GM19240 (cell line): Measurements from ENCODE around the gene CEP128.

ENCODE experiments used
- DNase-seq: peaks from one replicate; pipeline ENCODE4 v3.0.0; 2011; ENCODE audit warnings: low spot score; ENCODE audit not compliant: insufficient read length

The CEP128 gene

DNA sequence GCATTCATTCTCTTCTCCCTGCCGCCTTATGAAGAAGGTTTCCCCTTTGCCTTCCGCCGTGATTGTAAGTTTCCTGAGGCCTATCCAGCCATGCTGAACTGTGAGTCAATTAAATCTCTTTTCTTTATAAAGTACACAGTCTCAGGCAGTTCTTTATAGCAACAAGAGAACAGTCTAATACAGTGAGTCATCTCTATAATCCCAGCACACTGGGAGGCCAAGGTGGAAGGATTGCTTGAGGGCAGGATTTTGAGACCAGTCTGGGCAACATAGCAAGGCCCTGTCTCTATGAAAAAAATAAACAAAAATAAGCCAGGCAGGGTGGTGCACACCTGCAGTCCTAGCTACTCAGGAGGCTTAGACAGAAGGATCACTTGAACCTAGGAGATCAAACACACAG is 259.9 kb downstream of the CEP128 start:
- DNase-seq = no peak

DNA sequence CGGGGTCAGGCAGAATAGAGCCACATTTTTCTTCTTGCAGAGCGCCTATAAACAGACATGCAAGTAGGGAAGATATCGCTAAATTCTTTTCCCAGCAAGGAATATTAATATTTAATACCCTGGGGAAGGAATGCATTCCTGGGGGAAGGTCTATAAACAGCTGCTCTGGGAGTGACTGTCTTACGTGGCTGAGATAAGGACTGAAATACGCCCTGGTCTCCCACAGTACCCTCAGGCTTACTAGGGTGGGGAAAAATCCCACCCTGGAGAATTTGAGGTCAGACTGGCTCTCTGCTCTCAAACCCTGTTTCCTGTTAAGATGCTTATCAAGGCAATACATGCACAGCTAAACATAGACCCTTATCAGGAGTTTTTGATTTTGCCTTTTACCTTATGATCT is 262.3 kb downstream of the CEP128 start:
- no peak for DNase-seq

DNA sequence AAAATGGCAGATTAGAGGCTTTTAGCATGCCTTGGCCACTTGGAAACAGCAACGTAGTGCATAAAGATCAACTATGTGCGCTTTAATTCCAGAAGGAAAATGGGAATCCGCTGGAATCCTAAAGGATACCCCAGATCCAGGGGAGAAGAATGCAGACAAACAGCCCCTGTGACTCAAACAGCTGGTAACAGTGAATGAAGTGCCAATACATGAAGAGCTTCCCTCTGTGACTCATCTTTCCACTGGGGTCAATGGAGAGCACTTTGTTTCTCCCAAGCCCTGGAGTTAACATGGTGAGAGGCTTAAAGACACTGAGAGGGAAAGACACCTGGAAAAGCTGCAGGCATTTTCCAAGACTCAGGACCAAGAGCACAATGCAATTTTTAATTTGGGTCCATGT is 263.1 kb downstream of the CEP128 start:
- no peak for DNase-seq

DNA sequence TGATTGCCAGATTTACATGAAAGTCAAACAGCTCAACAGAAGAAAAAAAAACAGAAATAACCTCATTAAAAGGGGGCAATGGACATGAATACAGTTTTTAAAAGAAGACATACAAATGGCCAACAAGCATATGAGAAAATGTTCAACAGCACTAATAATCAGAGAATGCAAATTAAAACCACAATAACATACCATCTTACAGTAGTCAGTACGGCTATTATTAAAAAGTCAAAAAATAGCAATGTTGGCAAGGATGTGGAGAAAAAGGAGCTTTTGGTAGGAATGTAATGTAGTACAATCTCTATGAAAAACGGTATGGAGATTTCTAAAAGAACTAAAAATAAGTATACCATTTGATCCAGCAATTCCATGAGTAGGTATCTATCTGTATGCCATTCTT is 272.1 kb downstream of the CEP128 start:
- DNase-seq = no peak

DNA sequence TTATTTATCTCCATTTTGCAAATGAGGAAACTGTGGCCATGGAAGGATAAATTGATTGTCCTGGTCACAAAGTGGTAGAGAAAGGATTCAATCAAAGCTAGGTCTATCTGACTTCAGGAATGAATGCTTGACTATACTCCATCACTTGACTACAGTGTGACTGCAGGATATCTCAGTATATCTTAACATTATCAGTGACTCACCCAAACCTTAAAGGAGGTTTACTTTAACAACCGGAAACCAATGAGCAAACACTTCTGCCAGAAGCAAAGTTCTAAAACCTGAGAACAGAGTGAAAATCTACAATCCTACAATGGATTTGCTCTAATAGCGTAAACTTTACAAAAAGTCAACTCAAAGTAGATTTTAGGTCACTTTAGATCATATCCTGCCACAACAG is 277.0 kb downstream of the CEP128 start:
- DNase-seq = no peak

DNA sequence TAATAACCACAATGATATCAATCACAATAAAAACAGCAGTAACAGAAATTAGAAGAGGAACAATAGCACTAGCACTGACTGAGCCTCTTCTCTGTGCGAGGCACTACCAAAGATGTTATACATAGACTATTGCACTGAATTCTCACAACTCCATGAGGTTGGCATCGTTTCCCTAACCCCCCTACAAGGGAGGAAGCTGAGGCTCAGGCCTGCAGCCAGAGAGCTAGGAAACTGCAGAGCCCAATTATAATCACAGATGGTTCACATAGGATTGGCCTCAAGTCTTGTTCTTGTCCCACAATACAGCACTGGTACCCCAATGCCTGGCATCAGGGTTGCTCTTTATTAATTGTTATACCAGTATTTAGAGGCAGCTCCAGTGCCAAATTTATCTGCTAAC is 278.0 kb downstream of the CEP128 start:
- no peak for DNase-seq

DNA sequence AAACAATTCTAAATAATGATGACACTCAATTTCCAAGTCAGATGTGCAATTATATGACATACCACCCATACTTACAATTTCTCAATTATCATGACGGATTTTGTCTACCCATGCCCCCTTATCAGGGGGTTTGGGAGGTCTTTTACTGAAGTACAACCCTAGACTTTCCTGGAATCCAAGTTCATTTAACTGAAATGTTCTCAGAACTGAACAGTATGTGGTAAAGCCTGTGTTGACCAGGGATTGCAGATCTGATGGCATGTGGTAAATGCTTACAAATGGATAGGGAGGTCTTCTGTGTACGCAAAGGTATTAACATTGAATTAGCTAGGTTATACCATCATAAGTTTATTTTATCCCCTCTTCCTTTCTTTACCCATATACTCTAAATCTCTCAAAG is 281.8 kb downstream of the CEP128 start:
- DNase-seq = no peak

DNA sequence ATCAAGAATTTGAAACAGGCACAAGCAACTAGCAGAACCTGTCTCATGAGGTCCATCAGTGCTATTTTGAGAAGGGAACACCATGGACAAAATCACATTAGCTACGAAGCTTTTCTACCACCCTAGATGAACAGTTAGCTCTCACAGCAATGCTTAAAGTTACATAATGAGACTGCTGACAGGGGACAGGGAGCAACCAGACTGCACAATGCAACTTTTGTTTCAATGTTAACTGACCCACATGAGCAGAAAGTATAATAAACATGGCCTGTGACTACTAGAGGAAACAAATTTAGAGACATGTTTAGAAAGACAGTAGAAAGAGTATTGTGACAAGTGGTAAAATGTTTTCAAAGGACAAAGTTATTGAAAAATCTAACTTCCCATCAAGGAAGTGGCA is 282.8 kb downstream of the CEP128 start:
- no peak for DNase-seq

DNA sequence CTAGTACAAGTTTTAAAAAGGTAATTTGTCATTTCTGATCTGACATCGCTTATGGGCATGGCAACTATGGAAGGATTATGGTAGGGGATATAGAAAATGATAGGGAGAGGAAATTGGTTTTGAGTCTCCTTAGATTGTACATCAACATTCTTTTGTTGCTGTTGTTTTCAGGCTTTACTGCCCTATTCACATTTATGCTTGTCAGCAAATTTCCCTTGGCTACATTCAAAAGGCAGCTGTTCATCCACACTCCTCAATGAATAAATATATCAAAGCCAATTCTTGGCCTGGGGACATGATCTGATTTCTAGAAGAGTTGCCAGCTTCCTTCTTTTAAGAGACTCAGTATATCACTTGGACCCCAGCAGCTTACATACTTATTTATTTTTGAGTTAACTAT is 283.4 kb downstream of the CEP128 start:
- DNase-seq = no peak

DNA sequence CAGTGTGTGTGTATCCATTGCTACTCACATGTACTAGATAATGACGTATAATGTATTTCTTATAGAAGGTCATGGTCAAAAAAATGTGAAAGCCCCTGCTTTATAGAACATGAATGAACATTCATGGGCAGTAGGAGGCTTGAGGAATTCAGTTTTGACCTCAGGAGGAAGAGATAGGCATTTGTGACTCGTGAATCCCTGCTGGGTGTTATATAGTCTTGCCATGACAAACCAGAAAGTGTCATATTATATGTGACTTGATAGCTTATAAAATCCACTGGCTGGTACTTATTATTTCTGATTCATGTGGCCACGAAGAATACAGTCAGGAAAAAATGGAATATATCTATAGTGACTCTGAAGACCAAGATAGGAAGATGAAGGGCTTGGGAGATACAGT is 287.6 kb downstream of the CEP128 start:
- no peak for DNase-seq

DNA sequence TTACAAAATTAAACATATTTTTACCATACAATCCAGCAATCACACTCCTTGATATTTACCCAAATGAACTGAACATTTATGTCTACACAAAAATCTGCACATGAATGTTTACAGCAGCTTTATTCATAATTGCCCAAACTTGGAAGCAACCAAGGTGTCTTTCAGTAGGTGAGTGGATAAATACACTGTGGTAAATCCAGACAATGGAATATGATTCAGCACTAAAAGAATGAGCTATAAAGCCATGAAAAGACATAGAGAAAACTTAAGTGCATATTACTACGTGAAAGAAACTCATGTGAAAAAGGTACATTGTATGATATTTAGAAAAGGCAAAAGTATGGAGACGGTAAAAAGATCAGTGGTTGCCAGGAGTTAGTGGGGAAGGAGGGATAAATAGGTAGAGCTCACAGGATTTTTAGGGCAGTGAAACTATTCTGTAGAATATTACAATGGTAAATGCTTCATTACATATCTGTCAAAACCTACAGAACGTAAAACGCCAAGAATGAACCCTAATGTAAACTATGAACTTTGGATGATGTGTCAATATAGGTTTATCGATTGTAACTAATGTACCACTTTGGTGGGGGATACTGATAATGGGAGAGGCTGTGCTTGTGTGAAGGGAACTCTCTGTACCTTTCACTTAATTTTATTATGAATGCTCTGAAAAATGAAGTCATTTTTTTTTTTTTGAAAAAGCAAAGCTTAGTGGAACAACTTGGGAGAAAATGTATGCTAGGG is 295.7 kb downstream of the CEP128 start:
- DNase-seq = no peak

DNA sequence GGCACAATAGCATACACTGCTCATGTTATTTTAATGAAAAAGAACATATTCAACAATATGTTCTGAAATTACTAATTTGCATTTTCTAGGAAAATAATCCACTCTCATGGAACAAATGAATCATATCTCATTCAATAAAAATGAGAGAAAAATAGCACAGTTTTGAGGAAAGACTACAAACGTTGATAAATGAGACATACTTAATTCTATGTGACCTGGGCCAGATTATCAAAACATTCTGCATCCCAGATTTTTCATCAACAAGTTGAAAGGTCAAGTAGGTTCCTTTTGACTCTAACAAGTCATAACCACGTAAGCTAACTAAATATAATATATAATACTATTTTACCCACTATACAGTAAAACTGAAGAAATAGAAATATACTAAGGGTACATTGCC is 296.7 kb downstream of the CEP128 start:
- DNase-seq = no peak

DNA sequence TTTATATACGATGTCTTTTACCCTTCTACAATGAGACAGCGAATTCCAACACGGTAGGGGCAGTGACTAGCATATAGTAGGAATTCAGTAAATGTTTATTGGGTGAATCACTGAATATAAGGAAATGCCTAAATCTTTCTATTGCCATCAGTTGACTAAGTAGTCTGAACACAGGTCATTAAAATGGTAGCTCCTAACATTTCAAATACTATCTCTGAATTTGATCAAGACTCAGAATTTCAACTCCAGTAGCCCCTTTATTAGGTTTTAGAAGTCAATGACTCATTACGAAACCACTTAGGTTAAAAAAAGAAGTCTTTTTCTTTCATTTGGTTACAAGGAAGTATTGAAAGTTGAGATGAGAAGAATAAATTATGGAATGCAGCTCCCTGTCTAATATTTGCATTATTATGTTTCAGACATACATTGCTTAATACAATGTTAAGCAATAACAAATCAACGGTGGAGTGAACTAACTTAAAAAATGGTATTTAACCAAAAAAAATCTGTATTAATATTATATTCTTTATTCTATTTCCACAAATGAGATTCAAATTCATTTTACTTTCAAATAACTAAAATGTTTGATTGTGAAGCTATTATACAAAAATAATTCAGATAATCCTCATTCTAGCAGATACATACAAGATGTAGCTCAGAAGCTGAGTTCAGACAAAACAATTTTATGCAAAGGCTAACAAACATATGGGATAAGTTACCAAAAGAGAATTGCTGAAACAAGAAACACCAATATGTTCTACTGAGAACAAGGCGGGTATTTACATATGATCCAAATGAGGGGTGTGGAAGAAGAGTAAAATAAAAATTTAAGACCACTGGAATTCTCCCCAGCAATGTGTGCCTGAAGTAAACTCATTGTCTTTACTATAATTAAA is 302.7 kb downstream of the CEP128 start:
- DNase-seq = no peak

DNA sequence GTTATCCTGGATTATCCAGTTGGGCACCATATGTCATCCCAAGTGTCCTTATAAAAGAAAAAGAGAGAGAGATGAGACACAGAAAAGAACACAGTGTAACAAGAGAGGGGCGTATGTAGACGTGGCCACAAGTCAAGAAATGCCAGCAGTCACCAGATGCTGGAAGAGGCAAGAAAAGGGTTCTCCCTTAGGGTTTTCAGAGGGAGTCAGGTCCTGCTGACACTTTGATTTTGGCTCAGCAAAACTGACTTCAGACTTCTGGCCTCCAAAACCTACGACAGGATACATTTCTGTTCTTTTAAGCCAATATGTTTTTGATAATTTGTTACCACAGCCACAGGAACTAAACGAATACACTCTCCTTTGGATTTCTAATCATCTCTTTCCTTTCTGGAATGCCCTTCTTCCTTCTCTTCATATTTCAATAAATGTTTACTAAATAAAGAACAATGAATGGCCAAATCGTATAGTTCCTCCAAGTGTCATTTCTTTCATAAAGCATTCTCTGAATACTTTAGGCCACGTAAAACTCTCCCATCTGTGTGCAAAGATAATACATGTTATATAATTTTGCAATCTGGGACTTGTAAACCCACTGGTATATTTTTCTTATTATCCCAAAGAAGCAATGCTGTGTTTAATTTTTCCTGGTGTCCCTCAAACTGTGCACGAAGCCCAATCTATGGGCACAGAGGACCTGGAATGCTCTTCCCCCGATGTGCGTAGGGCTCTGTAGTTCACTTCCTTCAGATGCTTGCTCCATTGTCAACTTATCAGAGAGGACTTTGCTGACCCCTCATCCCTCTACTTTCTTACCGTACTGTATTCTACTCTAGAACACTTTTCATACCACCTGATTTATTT is 303.6 kb downstream of the CEP128 start:
- DNase-seq = no peak

DNA sequence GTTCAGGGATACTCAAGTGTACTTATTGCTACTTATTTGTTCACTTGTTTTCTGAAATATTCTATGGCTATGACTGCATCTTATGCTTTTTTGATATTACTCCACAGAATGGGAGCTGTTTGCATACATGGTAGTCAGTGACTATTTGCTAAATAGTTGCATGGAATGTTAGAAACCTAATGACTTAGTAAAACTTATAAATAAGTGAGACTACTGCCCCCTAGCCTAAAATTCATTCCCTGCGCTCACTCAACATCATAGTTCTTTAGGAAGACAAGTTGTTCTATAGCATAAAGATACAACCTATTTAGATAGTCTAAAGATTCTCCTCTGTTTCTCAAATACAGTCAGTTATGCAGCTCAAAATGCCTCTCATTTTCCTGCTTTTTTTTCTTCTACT is 305.5 kb downstream of the CEP128 start:
- DNase-seq = no peak

DNA sequence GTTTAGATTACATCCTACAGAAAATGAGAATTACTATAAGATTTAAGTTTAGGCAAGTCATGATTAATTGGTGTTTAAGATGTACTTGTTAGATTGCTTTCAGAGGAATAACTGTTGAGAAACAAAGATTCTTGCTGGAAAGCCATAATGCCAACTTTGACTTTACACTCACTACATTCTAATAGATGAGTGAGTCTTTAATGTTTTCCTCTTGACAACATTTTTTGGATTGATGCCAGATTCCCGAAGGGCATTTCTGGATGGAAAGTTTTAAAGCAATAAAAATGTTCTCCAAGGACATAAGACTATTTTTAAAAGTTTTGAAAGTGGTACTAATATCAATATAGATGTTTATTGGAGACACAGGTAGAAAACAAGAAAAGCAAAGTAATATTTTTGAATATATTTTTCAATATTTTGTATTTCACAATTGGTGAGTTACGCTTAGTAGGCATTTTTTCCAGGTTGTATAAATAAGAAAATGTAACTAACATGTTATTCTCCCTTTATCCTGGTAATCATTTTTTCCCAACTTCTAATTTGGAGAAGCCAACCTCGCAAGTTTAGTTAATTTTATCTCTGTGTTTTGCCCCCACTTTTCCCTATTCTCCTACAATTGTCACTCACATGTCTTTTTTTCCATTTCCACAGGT is 307.3 kb downstream of the CEP128 start:
- DNase-seq = no peak

DNA sequence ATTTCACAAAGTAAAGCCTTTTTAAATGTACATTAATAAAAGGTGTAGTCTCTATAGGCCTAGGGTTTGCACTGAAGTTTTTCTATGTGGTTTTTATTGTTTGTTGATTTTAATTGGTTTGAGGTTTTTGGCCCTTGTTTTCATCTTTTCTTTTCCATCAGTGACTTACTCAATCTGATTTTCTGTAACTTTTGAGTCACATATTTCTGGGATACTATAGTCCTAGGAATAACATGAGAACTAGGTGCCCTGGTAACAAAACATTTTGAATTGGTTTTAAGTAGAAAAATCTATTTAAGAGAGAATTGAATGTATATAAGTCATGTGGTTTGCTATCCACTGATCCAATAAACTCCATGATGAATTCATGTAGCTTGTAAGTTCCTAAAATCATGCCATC is 311.9 kb downstream of the CEP128 start:
- DNase-seq = no peak

DNA sequence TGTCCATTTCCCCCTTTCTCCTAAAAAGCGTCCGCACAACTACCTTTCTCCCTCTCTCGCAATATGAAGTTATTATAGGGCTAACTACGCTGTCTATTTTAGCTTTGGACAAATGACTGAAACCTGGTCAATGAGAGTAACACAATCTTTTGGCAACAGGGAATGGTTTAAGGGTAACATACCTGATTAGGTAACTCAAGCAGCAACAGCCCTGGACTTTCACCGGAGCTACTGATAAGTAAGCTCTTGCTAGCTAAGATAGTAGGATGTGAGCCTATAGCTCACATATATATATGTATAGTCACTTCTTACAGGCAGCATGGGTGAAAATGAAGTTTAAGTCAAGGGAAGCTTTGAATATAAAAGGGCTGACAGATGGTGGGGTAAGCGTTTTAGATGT is 313.0 kb downstream of the CEP128 start:
- no peak for DNase-seq

DNA sequence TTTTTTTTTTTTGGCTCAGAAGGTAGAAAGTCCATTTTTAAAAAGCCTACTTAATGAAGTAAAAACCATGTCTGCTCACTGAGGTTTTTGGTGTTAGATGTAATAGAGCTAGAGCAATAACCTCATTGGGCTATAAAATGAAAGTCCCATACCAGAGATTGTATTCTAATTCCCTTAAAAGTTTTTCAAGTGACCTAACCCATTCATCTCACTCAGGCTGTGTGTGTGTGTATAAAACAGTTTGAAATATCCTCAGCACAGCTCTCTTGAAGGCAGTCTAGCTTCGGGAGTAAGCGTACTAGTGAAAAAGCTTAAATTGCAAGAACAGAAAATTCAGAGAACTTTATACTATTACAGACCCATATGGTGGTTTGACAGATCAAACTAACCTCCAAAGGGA is 313.8 kb downstream of the CEP128 start:
- no peak for DNase-seq

DNA sequence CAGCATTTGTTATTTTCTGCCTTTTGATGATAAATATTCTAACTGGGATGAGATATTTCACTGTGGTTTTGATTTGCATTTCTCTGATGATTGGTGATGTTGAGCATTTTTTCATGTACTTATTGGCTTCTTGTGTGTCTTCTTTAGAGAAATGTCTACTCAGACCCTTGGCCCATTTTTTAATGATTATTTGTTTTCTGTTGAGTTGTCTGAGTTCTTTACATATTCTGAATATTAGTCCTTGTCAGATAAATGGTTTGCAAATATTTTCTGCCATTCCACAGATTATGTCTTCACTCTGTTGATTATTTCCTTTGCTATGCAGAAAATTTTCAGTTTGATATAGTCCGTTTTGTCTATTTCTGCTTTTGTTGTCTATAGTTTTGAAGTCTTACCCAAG is 317.0 kb downstream of the CEP128 start:
- DNase-seq = no peak

DNA sequence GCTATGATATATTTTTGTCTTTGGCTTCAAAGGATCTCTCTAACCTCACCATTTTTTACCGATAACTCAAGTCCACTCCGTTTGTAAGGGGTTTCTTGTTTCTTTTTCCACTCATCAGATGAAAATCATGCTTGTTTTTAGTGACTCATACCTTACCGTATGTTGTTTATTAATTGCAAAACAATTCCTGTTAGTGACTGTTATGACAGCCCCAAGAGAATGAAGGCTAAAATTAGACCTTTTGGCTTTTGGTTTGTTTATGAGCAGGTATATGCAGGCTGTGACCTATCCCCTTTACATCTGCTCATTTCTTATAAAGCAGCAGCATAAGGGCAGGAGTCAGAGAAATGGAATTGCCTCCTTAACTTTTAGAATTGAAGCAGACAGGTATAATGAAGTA is 319.8 kb downstream of the CEP128 start:
- DNase-seq = no peak
